Tibial artery (tissue), 4 donors: Measurements from ENCODE around the gene HP1BP3.

Experiments used
- DNase-seq, 2 donors: peaks; one replicate each; pipeline ENCODE4 v3.0.0-alpha.2; 2019
- H3K27ac ChIP-seq, 2 donors: fragments of 200-600 bp; sonication (generic) in 1 of 2; 1 replicate in 1 of 2; 2 replicates in 1 of 2; pipeline ENCODE4 v1.5.1; 2018 to 2019; ENCODE audit warnings: mild to moderate bottlenecking in 1 of 2
- H3K27me3 ChIP-seq, 2 donors: fragments of 200-600 bp; sonication (generic) in 1 of 2; one replicate each; pipeline versions ENCODE4 v1.5.1 to v1.6.0; 2016 to 2019
- H3K36me3 ChIP-seq, 3 donors: fragments of 200-600 bp; sonication (generic) in 2 of 3; one replicate each; pipeline ENCODE4 v1.5.1; 2016 to 2019; ENCODE audit warnings: mild to moderate bottlenecking in 2 of 3
- H3K4me1 ChIP-seq, 4 donors: fragments of 200-600 bp; sonication (generic) in 2 of 4; 1 replicate in 3 of 4; 2 replicates in 1 of 4; pipeline ENCODE4 v1.5.1; 2016 to 2019
- H3K4me3 ChIP-seq, 2 donors: fragments of 200-600 bp; sonication (generic) in 1 of 2; 1 replicate in 1 of 2; 2 replicates in 1 of 2; pipeline ENCODE4 v1.5.1; 2018 to 2019; ENCODE audit warnings: mild to moderate bottlenecking in 2 of 2
- H3K9me3 ChIP-seq, 3 donors: fragments of 200-600 bp; sonication (generic) in 1 of 3; one replicate each; pipeline ENCODE4 v1.5.1; 2016 to 2019
- CTCF ChIP-seq, 2 experiments: fragments of 200-600 bp in 1 of 2; fragments of 450-650 bp in 1 of 2; IDR thresholded peaks; one replicate each; pipeline ENCODE4 v1.5.1; 2017 to 2019; ENCODE audit warnings: antibody characterized with exemption in 2 of 2, mild to moderate bottlenecking in 1 of 2, moderate library complexity in 1 of 2
- intact Hi-C: fragments of 100-400 bp; cut with DNase I; formaldehyde crosslinking; loops from one replicate; pipeline ENCODE4 v1.15.0; 2023; ENCODE audit warnings: low total_unique reads

HP1BP3 gene

GRCh38 chr1:20697563-20697962 is 89.5 kb downstream of the HP1BP3 start:
- DNase-seq, result no peak
- no peak for TF ChIP-seq CTCF (IDR thresholded peaks at IDR 0.05)
- Histone ChIP-seq H3K4me1 (peaks cover 0 to 12% (median 10%) of the 10 kb centered on the region in 4 donors), H3K9me3 (no peaks in the 10 kb centered on the region), H3K36me3 (no peaks in the 10 kb centered on the region), H3K4me3 (no peak overlapping the region), H3K27ac (peak overlapping the region; percentile 82 to 84), H3K27me3 (no peaks in the 10 kb centered on the region)
- intact Hi-C loops, result loop anchor here (2.0 kb wide), 2 partner anchors 35 to 497 kb away; partner anchors contain the start of gene SH2D5

GRCh38 chr1:20696397-20697333 is 90.4 kb downstream of the HP1BP3 start:
- no peaks in the 10 kb centered on the region for H3K27me3 ChIP-seq
- intact Hi-C loops, result loop anchor here (2.0 kb wide), 2 partner anchors 36 to 498 kb away; partner anchors contain the start of gene SH2D5
- no peaks in the 10 kb centered on the region for H3K36me3 ChIP-seq
- H3K4me3 ChIP-seq, result peak overlapping the region; percentile 57 to 74
- H3K4me1 ChIP-seq, result peaks cover 0 to 12% (median 10%) of the 10 kb centered on the region in 4 donors
- peak; percentile 84 to 86 for TF ChIP-seq CTCF (IDR thresholded peaks at IDR 0.05)
- peak overlapping the region; percentile 82 to 84 for H3K27ac ChIP-seq
- DNase-seq, result peak; percentile 88 to 92
- no peaks in the 10 kb centered on the region for H3K9me3 ChIP-seq

GRCh38 chr1:20695515-20695914 is 91.6 kb downstream of the HP1BP3 start:
- no peaks in the 10 kb centered on the region for H3K27me3 ChIP-seq
- intact Hi-C loops, result no loop called here
- no peak overlapping the region for H3K4me3 ChIP-seq
- no peak overlapping the region for H3K27ac ChIP-seq
- no peak for DNase-seq
- H3K4me1 ChIP-seq, result peaks cover 0 to 12% (median 10%) of the 10 kb centered on the region in 4 donors
- no peaks in the 10 kb centered on the region for H3K36me3 ChIP-seq
- no peak for TF ChIP-seq CTCF (IDR thresholded peaks at IDR 0.05)
- H3K9me3 ChIP-seq, result no peaks in the 10 kb centered on the region

GRCh38 chr1:20693623-20694022 is 93.5 kb downstream of the HP1BP3 start:
- intact Hi-C loops, result no loop called here
- TF ChIP-seq CTCF (IDR thresholded peaks at IDR 0.05), result no peak
- Histone ChIP-seq H3K9me3 (no peaks in the 10 kb centered on the region), H3K4me3 (no peak overlapping the region), H3K27ac (no peak overlapping the region), H3K27me3 (no peaks in the 10 kb centered on the region), H3K4me1 (peaks cover 0 to 12% (median 10%) of the 10 kb centered on the region in 4 donors), H3K36me3 (no peaks in the 10 kb centered on the region)
- no peak for DNase-seq
